Activated CD4-positive, alpha-beta T cell treated with anti-CD3 and anti-CD28 coated beads for 36 hours (primary cell): ENCODE results near the gene LAMA3. TPM values are rescaled to one million over a fixed set of nuclear protein-coding genes. Genes with fewer than 3 reads are reported as not detected.

Source experiments
- ATAC-seq: fragments of 200-7000 bp; cut with Tn5 transposase; one replicate; pipeline ENCODE4 v1.10.0; 2021; ENCODE audit warnings: mild to moderate bottlenecking, moderate library complexity
- CTCF ChIA-PET: fragments of 350-600 bp; sonication (Branson Sonifier 250); formaldehyde crosslinking; loops from one replicate; lab custom pipeline; 2021; ENCODE audit warnings: antibody characterized with exemption; lab: Charles Lee
- POLR2A ChIA-PET: fragments of 350-600 bp; sonication (Branson Sonifier 250); formaldehyde crosslinking; loops from one replicate; lab custom pipeline; 2021; ENCODE audit warnings: antibody characterized with exemption, inconsistent platforms; lab: Charles Lee
- DNase-seq: peaks from one replicate; pipeline ENCODE4 v3.0.0-alpha.2; 2020
- H3K27ac Mint-ChIP-seq: one replicate; pipeline ENCODE4 v1.8.0; 2021; ENCODE audit warnings: mixed read lengths
- H3K27me3 Mint-ChIP-seq: one replicate; pipeline ENCODE4 v1.8.0; 2021; ENCODE audit warnings: mixed read lengths
- H3K36me3 Mint-ChIP-seq: one replicate; pipeline ENCODE4 v1.8.0; 2021; ENCODE audit warnings: low read depth, mixed read lengths
- H3K4me1 Mint-ChIP-seq: one replicate; pipeline ENCODE4 v1.8.0; 2021; ENCODE audit warnings: mixed read lengths
- H3K4me3 Mint-ChIP-seq: one replicate; pipeline ENCODE4 v1.8.0; 2021; ENCODE audit warnings: mild to moderate bottlenecking, moderate library complexity, mixed read lengths
- H3K9me3 Mint-ChIP-seq: one replicate; pipeline ENCODE4 v1.8.0; 2021; ENCODE audit warnings: low read depth, mixed read lengths
- intact Hi-C, 2 experiments: fragments of 100-400 bp; cut with DNase I in 1 of 2; cut with micrococcal nuclease in 1 of 2; formaldehyde crosslinking; loops; one replicate each; pipeline versions ENCODE4 v1.14.2 to v1.15.1; 2022 to 2024; cut with DNase I, micrococcal nuclease
- total RNA-seq, 2 experiments: library from RNA; stranded (reverse); gene quantifications; one replicate each; pipeline ENCODE4 v1.2.3, GENCODE V29; 2021

LAMA3 gene
- total RNA-seq, 2 experiments from 2014 or later, result 0.07 to 0.09 TPM

DNA sequence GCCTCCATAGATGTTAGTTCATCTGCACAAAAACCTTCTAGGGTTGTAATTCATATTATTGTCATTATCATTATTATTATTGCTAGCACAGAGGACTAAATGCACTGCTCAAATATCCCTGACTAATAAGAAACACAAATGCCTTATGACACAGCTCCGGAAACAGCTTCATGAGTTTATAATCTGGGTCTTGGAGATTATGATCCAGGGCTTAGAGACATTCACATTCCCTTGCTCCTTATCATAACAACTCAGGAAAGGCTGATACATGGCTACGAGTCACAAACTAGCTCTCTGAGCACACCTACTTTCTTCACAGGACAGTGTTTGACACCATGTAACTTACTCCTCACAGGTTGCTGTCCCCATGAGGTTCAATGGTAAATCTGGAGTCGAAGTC is 223.1 kb downstream of the LAMA3 start:
- DNase-seq, result no peak
- ChIA-PET CTCF (interaction anchor here (1.2 kb wide), 1 partner anchor 33 kb away, joined by 3 read pairs; no protein-coding TSS in a partner anchor), POLR2A (no interaction called here)
- no peak for ATAC-seq
- Mint-ChIP-seq H3K4me1 (no peaks in the 10 kb centered on the region), H3K9me3 (no peaks in the 10 kb centered on the region), H3K27me3 (no peaks in the 10 kb centered on the region), H3K36me3 (no peaks in the 10 kb centered on the region), H3K4me3 (no peak overlapping the region), H3K27ac (no peak overlapping the region)
- intact Hi-C loops, result loop anchor here in 1 of 2 experiments (10.0 kb wide), 2 partner anchors 178 to 288 kb away; no protein-coding TSS in a partner anchor

DNA sequence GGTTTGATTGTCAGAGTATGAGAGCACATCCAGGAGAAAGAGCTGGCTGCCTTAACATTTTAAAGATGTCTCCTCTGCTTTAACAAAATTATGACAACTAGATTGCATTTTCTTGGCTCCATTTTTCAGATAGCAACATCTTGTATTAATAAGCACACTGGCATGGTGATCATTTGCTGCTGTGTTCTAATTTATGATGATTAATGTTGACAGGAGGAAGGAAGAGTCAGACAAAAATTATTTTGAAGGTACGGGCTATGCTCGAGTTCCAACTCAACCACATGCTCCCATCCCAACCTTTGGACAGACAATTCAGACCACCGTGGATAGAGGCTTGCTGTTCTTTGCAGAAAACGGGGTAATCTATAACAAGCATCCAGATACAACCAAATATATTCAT is 227.1 kb downstream of the LAMA3 start:
- no peak overlapping the region for H3K27ac Mint-ChIP-seq
- peaks cover 9% of the 10 kb centered on the region for H3K4me1 Mint-ChIP-seq
- no peaks in the 10 kb centered on the region for H3K9me3 Mint-ChIP-seq
- H3K4me3 Mint-ChIP-seq, result no peak overlapping the region
- intact Hi-C loops, result loop anchor here in 1 of 2 experiments (5.0 to 10.0 kb wide), 5 partner anchors 89 to 292 kb away; no protein-coding TSS in a partner anchor
- DNase-seq (no peak), ATAC-seq (no peak)
- ChIA-PET POLR2A (interaction anchor here (0.6 kb wide), 1 partner anchor 128 kb away, joined by 3 read pairs; no protein-coding TSS in a partner anchor), CTCF (interaction anchor here (0.6 to 1.0 kb wide), 3 partner anchors 13 to 481 kb away, joined by 3 read pairs; no protein-coding TSS in a partner anchor)
- H3K36me3 Mint-ChIP-seq, result no peaks in the 10 kb centered on the region
- peaks cover 2% of the 10 kb centered on the region for H3K27me3 Mint-ChIP-seq

- ATAC-seq (peak; percentile 88), DNase-seq (peak; percentile 89)
These were observed 229.3 kb downstream of the LAMA3 start for GRCh38 chr18:23918395-23919032.

GRCh38 chr18:23920054-23920453 is 230.8 kb downstream of the LAMA3 start:
- ChIA-PET CTCF (interaction anchor here (1.1 to 1.3 kb wide), 2 partner anchors 9 to 23 kb away, joined by 3 to 4 read pairs; no protein-coding TSS in a partner anchor), POLR2A (no interaction called here)
- intact Hi-C loops, result no loop called here
- DNase-seq (no peak), ATAC-seq (peak; percentile 53)
- no peaks in the 10 kb centered on the region for H3K9me3 Mint-ChIP-seq
- H3K4me1 Mint-ChIP-seq, result peaks cover 12% of the 10 kb centered on the region
- H3K27me3 Mint-ChIP-seq, result peaks cover 2% of the 10 kb centered on the region
- no peaks in the 10 kb centered on the region for H3K36me3 Mint-ChIP-seq
- H3K4me3 Mint-ChIP-seq, result no peak overlapping the region
- H3K27ac Mint-ChIP-seq, result no peak overlapping the region

More at GRCh38 chr18:23918395-23919032, 229.3 kb downstream of the LAMA3 start:
- ChIA-PET POLR2A (no interaction called here), CTCF (interaction anchor here (0.6 to 2.7 kb wide), 35 partner anchors 8 to 288 kb away, joined by 3 to 18 read pairs (median 4); partner anchors contain the start of gene CABYR)
- Mint-ChIP-seq H3K27ac (no peak overlapping the region), H3K9me3 (no peaks in the 10 kb centered on the region), H3K4me3 (no peak overlapping the region), H3K4me1 (peaks cover 12% of the 10 kb centered on the region), H3K27me3 (peaks cover 2% of the 10 kb centered on the region), H3K36me3 (no peaks in the 10 kb centered on the region)
- intact Hi-C loops, result loop anchor here (1.0 to 10.0 kb wide), 8 partner anchors 91 to 296 kb away; no protein-coding TSS in a partner anchor

DNA sequence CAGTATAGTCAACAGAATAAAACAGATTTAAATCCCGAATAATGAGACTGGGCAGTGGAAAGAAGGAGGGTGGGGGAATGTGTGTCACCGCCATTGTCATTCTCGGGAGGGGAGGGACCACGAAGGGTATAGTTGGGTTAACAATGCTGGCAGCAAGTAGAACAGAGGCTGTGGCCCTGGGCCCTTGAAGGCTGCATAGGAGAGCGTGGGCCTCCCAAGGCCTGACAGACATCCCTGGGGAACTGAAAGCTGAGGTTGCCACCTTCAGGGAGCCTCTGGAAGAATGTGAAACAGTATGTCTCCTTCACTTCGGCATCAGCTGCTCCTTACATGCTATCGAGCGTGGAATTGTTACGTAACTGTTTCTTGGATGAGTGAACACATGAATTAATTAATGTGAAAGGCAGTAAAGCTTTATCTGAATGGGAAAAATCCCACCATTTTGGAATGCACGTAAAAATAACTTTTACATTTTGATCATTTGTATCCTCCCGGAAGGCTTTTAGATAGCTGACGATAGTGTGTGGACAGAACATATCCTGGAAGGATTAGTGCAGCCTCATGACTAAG is 232.5 kb downstream of the LAMA3 start:
- intact Hi-C loops, result no loop called here
- peaks cover 12% of the 10 kb centered on the region for H3K4me1 Mint-ChIP-seq
- H3K4me3 Mint-ChIP-seq, result no peak overlapping the region
- POLR2A ChIA-PET, result no interaction called here
- H3K27ac Mint-ChIP-seq, result no peak overlapping the region
- no peaks in the 10 kb centered on the region for H3K36me3 Mint-ChIP-seq
- no peaks in the 10 kb centered on the region for H3K9me3 Mint-ChIP-seq
- DNase-seq (no peak), ATAC-seq (no peak)
- CTCF ChIA-PET, result interaction anchor here (0.7 kb wide), 1 partner anchor 423 kb away, joined by 3 read pairs; no protein-coding TSS in a partner anchor
- H3K27me3 Mint-ChIP-seq, result peaks cover 2% of the 10 kb centered on the region

- intact Hi-C loops, result no loop called here
- H3K36me3 Mint-ChIP-seq, result no peaks in the 10 kb centered on the region
- POLR2A ChIA-PET, result no interaction called here
- DNase-seq (no peak), ATAC-seq (no peak)
- H3K4me1 Mint-ChIP-seq, result peaks cover 13% of the 10 kb centered on the region
- H3K27ac Mint-ChIP-seq, result no peak overlapping the region
- H3K9me3 Mint-ChIP-seq, result no peaks in the 10 kb centered on the region
- no peak overlapping the region for H3K4me3 Mint-ChIP-seq
- peaks cover 2% of the 10 kb centered on the region for H3K27me3 Mint-ChIP-seq
- CTCF ChIA-PET, result interaction anchor here (0.6 kb wide), 1 partner anchor 193 kb away, joined by 4 read pairs; no protein-coding TSS in a partner anchor
These were observed 233.7 kb downstream of the LAMA3 start for GRCh38 chr18:23922939-23923338.

GRCh38 chr18:23924813-23925212 is 235.6 kb downstream of the LAMA3 start:
- Mint-ChIP-seq H3K27ac (no peak overlapping the region), H3K4me1 (peaks cover 18% of the 10 kb centered on the region), H3K9me3 (no peaks in the 10 kb centered on the region), H3K27me3 (no peaks in the 10 kb centered on the region), H3K4me3 (no peak overlapping the region), H3K36me3 (no peaks in the 10 kb centered on the region)
- no peak for ATAC-seq
- no peak for DNase-seq
- POLR2A ChIA-PET, result no interaction called here
- intact Hi-C loops, result no loop called here
- CTCF ChIA-PET, result no interaction called here

DNA sequence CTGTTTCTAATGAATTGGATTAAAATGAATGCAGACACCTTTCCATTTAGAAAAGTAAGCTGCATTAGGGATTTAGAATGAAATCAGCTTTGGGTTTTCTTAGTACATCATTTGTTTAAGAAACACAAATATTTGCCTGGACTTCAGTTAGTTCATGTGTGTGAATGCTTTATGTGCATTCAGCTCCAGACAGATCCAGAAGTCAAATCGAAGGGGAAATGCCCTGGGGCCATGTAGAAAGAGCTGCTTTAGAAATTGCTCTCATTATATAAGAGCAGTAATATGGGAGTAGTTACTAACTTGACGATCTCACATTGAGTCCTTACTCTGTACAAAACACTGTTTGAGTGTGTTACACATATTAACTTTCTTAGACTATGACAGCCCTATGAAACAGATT is 237.3 kb downstream of the LAMA3 start:
- CTCF ChIA-PET, result interaction anchor here (0.7 to 4.3 kb wide), 7 partner anchors 8 to 223 kb away, joined by 3 to 18 read pairs (median 3); no protein-coding TSS in a partner anchor
- Mint-ChIP-seq H3K4me3 (no peak overlapping the region), H3K36me3 (no peaks in the 10 kb centered on the region), H3K27ac (no peak overlapping the region), H3K27me3 (no peaks in the 10 kb centered on the region), H3K4me1 (peaks cover 18% of the 10 kb centered on the region), H3K9me3 (no peaks in the 10 kb centered on the region)
- intact Hi-C loops, result no loop called here
- no peak for DNase-seq
- no peak for ATAC-seq
- POLR2A ChIA-PET, result interaction anchor here (1.0 kb wide), 1 partner anchor 22 kb away, joined by 3 read pairs; no protein-coding TSS in a partner anchor

GRCh38 chr18:23927821-23928746 is 238.8 kb downstream of the LAMA3 start:
- ATAC-seq, result no peak
- no peak for DNase-seq
- Mint-ChIP-seq H3K27me3 (no peaks in the 10 kb centered on the region), H3K4me1 (peaks cover 15% of the 10 kb centered on the region), H3K27ac (no peak overlapping the region), H3K4me3 (no peak overlapping the region), H3K36me3 (no peaks in the 10 kb centered on the region), H3K9me3 (no peaks in the 10 kb centered on the region)
- CTCF ChIA-PET, result interaction anchor here (0.6 to 4.3 kb wide), 3 partner anchors 10 to 153 kb away, joined by 3 to 18 read pairs (median 3); no protein-coding TSS in a partner anchor
- intact Hi-C loops, result no loop called here
- POLR2A ChIA-PET, result no interaction called here

- no peaks in the 10 kb centered on the region for H3K9me3 Mint-ChIP-seq
- H3K4me3 Mint-ChIP-seq, result no peak overlapping the region
- intact Hi-C loops, result no loop called here
- ATAC-seq (peak; percentile 53), DNase-seq (peak; percentile 10)
- H3K27ac Mint-ChIP-seq, result no peak overlapping the region
- H3K36me3 Mint-ChIP-seq, result no peaks in the 10 kb centered on the region
- POLR2A ChIA-PET, result no interaction called here
- H3K4me1 Mint-ChIP-seq, result peaks cover 18% of the 10 kb centered on the region
- H3K27me3 Mint-ChIP-seq, result no peaks in the 10 kb centered on the region
- CTCF ChIA-PET, result interaction anchor here (0.7 to 4.3 kb wide), 3 partner anchors 9 to 87 kb away, joined by 4 to 18 read pairs (median 4); no protein-coding TSS in a partner anchor
These were observed 240.2 kb downstream of the LAMA3 start for GRCh38 chr18:23929362-23929930.
